Measurements from ENCODE around the gene CFAP161.

DNA sequence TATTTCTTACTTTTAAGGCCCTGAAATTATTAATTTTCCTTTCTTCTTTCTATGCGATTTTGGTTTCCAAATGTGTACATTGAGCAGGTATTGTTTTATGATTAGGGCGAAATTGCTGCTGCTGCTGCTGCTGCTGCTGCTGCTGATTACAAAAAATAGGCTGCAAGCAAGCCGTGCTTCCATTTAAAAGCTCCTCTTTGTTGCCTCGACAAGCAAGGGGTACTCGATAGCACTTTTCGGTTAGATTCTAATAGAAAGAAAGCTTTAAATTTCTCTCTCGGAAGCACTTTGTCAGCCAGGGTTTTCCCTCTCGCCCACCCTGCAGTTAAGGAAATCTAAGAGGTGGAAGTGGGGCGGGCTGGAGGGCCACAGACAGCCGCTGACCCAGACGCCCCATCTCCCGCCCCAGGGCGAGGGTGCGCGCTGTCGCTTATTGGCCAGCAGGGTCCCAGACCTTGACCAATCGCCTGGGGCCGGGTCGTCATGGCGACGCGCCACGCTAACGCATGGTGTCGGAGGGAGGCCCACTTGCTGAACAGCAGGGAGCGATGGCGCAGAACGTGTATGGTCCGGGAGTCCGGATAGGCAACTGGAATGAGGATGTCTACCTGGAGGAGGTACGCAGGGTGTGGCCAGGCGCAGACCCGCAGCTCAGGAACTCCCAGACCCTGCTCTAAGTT, at the start of gene CFAP161:
- peak; percentile 67 for TF ChIP-seq ZNF398 (tag by site-specific recombination; IDR thresholded peaks at IDR 0.05)
- no peak for TF ChIP-seq ZNF544 (tag by site-specific recombination; IDR thresholded peaks at IDR 0.05)

Data from HEK293 (cell line).